Upper lobe of left lung (tissue), 4 donors: ENCODE results near the gene LCN12.

Experiments used
- POLR2A ChIP-seq, 4 donors: fragments of 450-650 bp; IDR thresholded peaks; one replicate each; pipeline ENCODE4 v1.5.1; 2016 to 2017; ENCODE audit warnings: antibody characterized with exemption in 4 of 4, mild to moderate bottlenecking in 2 of 4
- TF ChIP-seq, protein P1 (sequence below), 6 experiments: fragments of 450-650 bp in 4 of 6; fragments of 200-600 bp in 2 of 6; sonication (generic) in 2 of 6; IDR thresholded peaks; one replicate each; pipeline ENCODE4 v1.5.1; 2016 to 2019; ENCODE audit warnings: antibody characterized with exemption in 6 of 6

DNA sequence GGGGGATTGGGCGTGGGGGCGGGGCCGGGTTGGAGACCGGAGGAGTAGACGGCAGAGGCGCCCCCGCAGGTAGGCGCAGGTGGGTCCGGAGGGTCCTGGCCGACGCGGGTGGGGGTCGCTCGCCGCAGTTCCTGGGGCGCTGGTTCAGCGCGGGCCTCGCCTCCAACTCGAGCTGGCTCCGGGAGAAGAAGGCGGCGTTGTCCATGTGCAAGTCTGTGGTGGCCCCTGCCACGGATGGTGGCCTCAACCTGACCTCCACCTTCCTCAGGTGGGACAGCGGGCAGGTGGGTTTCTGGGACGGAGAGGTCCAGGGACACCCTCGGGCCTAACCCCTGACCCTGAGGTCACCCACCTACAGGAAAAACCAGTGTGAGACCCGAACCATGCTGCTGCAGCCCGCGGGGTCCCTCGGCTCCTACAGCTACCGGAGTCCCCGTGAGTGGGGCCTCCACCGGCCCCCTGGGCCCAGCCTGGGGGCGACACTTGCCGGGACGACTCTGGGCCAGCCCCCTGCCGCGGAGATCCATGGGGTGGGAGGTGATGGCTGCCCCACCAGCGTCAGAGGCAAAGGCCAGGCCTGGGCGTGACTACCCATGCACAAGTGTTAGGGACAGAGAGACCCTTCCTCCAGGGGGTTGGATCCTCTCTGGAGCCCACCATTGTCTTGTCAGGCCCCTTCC is 26.9 kb downstream of the LCN12 start:
- TF ChIP-seq, protein P1, sequence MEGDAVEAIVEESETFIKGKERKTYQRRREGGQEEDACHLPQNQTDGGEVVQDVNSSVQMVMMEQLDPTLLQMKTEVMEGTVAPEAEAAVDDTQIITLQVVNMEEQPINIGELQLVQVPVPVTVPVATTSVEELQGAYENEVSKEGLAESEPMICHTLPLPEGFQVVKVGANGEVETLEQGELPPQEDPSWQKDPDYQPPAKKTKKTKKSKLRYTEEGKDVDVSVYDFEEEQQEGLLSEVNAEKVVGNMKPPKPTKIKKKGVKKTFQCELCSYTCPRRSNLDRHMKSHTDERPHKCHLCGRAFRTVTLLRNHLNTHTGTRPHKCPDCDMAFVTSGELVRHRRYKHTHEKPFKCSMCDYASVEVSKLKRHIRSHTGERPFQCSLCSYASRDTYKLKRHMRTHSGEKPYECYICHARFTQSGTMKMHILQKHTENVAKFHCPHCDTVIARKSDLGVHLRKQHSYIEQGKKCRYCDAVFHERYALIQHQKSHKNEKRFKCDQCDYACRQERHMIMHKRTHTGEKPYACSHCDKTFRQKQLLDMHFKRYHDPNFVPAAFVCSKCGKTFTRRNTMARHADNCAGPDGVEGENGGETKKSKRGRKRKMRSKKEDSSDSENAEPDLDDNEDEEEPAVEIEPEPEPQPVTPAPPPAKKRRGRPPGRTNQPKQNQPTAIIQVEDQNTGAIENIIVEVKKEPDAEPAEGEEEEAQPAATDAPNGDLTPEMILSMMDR (IDR thresholded peaks at IDR 0.05) = no peak
- no peak for TF ChIP-seq POLR2A (IDR thresholded peaks at IDR 0.05)
